Posterior vena cava (tissue), 2 donors: ENCODE results near the gene CD300A. TPM values are rescaled to one million over a fixed set of nuclear protein-coding genes. Genes with fewer than 3 reads are reported as not detected.

Source experiments
- DNase-seq: peaks from one replicate; pipeline ENCODE4 v3.0.0-alpha.2; 2020; ENCODE audit warnings: low spot score
- intact Hi-C, 2 donors: fragments of 100-400 bp; cut with DNase I; formaldehyde crosslinking; loops; one replicate each; pipeline versions ENCODE4 v1.14.1 to v1.14.2; 2022 to 2023
- total RNA-seq, 2 donors: library from RNA; stranded (reverse); fragmentation: NEBNext Ultra II Directional; extraction: Animal tissue kit (Norgen Biotek cat#: 25700); gene quantifications; one replicate each; pipeline ENCODE4 v1.2.1, GENCODE V29; 2021
- donor health status: DM: yes; HTN: yes; CAD: no.
- donor health status: DM: yes; HTN: yes; CAD: no.

Gene CD300A
- total RNA-seq, 2 donors from 2014 or later: 5.9 to 8.5 TPM

- DNase-seq: no peak
- intact Hi-C loops: no loop called here
Measured at GRCh38 chr17:74437702-74438101, 28.7 kb upstream of the CD300A start.

- DNase-seq: no peak
- intact Hi-C loops: no loop called here
Measured at GRCh38 chr17:74439691-74440567, 26.5 kb upstream of the CD300A start.

- DNase-seq: no peak
- intact Hi-C loops: no loop called here
Measured at GRCh38 chr17:74441537-74441936, 24.9 kb upstream of the CD300A start.

GRCh38 chr17:74442291-74442669, 24.2 kb upstream of the CD300A start:
- DNase-seq: no peak
- intact Hi-C loops: no loop called here

- intact Hi-C loops: no loop called here
- DNase-seq: peak; percentile 94
Measured at GRCh38 chr17:74442670-74443515, 23.5 kb upstream of the CD300A start.

GRCh38 chr17:74443516-74444296, 22.7 kb upstream of the CD300A start:
- intact Hi-C loops: no loop called here

GRCh38 chr17:74444406-74444805, 22.0 kb upstream of the CD300A start:
- DNase-seq: no peak
- intact Hi-C loops: no loop called here

More at GRCh38 chr17:74443516-74444296, 22.7 kb upstream of the CD300A start:
- DNase-seq: no peak

- no peak for DNase-seq
- intact Hi-C loops: no loop called here
Measured at GRCh38 chr17:74445158-74445557, 21.3 kb upstream of the CD300A start.

- intact Hi-C loops: no loop called here
- no peak for DNase-seq
Measured at GRCh38 chr17:74446551-74447500, 19.6 kb upstream of the CD300A start.

- DNase-seq: no peak
- intact Hi-C loops: no loop called here
Measured at GRCh38 chr17:74447628-74448159, 18.7 kb upstream of the CD300A start.

GRCh38 chr17:74448756-74449155, 17.7 kb upstream of the CD300A start:
- no peak for DNase-seq
- intact Hi-C loops: no loop called here

- intact Hi-C loops: no loop called here
- no peak for DNase-seq
Measured at GRCh38 chr17:74449306-74449705, 17.1 kb upstream of the CD300A start.

- intact Hi-C loops: loop anchor here in 1 of 2 donors (10.0 kb wide), 1 partner anchor 235 kb away; the partner anchor contains the start of gene TTYH2
- DNase-seq: no peak
Measured at GRCh38 chr17:74449773-74450172, 16.7 kb upstream of the CD300A start.

- intact Hi-C loops: loop anchor here in 1 of 2 donors (10.0 kb wide), 1 partner anchor 235 kb away; the partner anchor contains the start of gene TTYH2
- DNase-seq: no peak
Measured at GRCh38 chr17:74450231-74450630, 16.2 kb upstream of the CD300A start.

- intact Hi-C loops: loop anchor here in 1 of 2 donors (10.0 kb wide), 1 partner anchor 236 kb away; the partner anchor contains the start of gene TTYH2
- no peak for DNase-seq
Measured at GRCh38 chr17:74450925-74451403, 15.5 kb upstream of the CD300A start.

GRCh38 chr17:74451557-74451956, 14.9 kb upstream of the CD300A start:
- intact Hi-C loops: loop anchor here in 1 of 2 donors (10.0 kb wide), 1 partner anchor 237 kb away; the partner anchor contains the start of gene TTYH2
- no peak for DNase-seq

GRCh38 chr17:74452033-74452840, 14.2 kb upstream of the CD300A start:
- DNase-seq: no peak
- intact Hi-C loops: loop anchor here in 1 of 2 donors (10.0 kb wide), 1 partner anchor 237 kb away; the partner anchor contains the start of gene TTYH2
